MG63 (cell line): ENCODE measurements around the gene MAPK8IP1. TPM values are rescaled to one million over a fixed set of nuclear protein-coding genes. Genes with fewer than 3 reads are reported as not detected.

Source experiments
- DNase-seq: peaks from one replicate; pipeline ENCODE4 v3.0.0-alpha.2; 2020
- H3K27me3 ChIP-seq: fragments of 250-450 bp; sonication (Bioruptor Pico); 2 replicates; pipeline ENCODE4 v1.5.1; 2020; ENCODE audit warnings: mild to moderate bottlenecking, moderate library complexity
- H3K36me3 ChIP-seq: fragments of 250-450 bp; sonication (Bioruptor Pico); 2 replicates; pipeline ENCODE4 v1.5.1; 2020; ENCODE audit warnings: mild to moderate bottlenecking, moderate library complexity
- H3K4me3 ChIP-seq: fragments of 250-450 bp; sonication (Bioruptor Pico); 2 replicates; pipeline ENCODE4 v1.5.1; 2020; ENCODE audit warnings: mild to moderate bottlenecking, moderate library complexity
- H3K9me3 ChIP-seq: fragments of 250-450 bp; sonication (Bioruptor Pico); 2 replicates; pipeline ENCODE4 v1.5.1; 2020; ENCODE audit warnings: mild to moderate bottlenecking, moderate library complexity
- total RNA-seq: library from RNA; depleted of rRNA; stranded (reverse); fragments of >200 nt; shearing (Covaris generic); gene quantifications from 2 replicates; pipeline ENCODE4 v1.2.3, GENCODE V29; 2014; ENCODE audit warnings: low replicate concordance

MAPK8IP1 gene
- total RNA-seq, 1 experiment from 2014 or later = 15.5 TPM

DNA sequence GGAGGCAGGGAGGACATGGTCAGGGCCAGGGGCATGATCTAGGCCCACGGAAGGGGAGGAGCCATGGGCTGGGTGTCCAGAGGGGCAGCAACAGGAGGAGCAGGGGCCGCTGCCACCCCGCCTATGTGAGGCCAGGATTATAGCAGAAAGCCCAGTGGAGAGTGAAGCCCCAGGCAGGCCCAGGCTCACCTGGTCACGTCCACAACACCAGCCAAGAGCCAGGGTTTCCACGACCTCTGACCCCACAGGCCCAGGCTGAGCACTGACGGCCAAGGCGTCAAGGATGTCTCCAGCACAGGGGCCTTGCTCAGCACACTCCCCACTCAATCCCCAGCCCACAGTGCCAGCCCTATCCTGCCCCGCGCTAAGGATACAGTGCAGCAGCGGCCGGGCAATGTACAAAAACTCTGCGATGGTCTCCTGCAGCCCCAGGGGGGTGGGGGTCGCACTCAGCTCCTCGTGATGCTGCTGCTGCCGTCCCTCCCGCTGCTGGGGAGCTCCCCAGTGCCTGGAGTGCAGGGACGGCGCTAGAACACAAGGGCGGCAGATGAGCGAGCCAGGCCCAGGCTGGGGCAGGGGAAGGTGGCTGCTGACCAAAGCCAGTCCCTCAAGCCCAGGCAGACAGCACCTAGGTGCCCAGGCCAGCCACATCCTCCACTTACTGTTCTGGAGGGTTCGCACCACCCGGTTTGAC is 28.6 kb downstream of the MAPK8IP1 start:
- DNase-seq = no peak
- no peaks in the 10 kb centered on the region for H3K9me3 ChIP-seq
- no peak overlapping the region for H3K4me3 ChIP-seq
- H3K27me3 ChIP-seq = no peaks in the 10 kb centered on the region
- H3K36me3 ChIP-seq = peaks cover 16% of the 10 kb centered on the region

DNA sequence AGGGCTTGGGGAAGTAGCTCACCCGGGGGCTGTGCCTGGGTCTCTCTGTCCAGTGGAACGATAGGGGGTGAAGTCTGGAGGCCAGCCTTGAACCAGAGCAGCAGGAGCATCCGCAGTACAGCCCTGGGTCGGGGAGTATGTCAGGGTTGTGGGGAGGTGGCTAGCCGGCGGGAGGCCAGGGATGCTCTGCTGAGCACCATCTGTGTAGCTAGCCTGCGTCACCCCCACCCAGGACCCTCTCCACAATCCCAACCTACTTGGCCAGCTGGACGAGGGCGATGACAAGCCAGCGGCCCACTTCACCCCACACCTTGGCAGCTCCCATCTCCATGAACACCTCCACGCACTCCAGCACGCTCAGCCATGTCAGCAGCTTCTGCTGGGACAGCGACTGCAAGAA is 30.0 kb downstream of the MAPK8IP1 start:
- H3K4me3 ChIP-seq = no peak overlapping the region
- H3K27me3 ChIP-seq = no peaks in the 10 kb centered on the region
- DNase-seq = no peak
- peaks cover 16% of the 10 kb centered on the region for H3K36me3 ChIP-seq
- H3K9me3 ChIP-seq = no peaks in the 10 kb centered on the region

- no peak for DNase-seq
These were observed 31.8 kb downstream of the MAPK8IP1 start for GRCh38 chr11:45917286-45917622.

GRCh38 chr11:45917623-45918330 is 32.3 kb downstream of the MAPK8IP1 start, which contains the start of gene PEX16:
PEX16 (minus strand) TSS chr11:45917877; CDS start chr11:45917811, 66 bp downstream.
- Histone ChIP-seq H3K27me3 (no peaks in the 10 kb centered on the region), H3K9me3 (no peaks in the 10 kb centered on the region), H3K4me3 (peak within 1 kb of the TSS; percentile 89), H3K36me3 (peaks cover 14% of the 10 kb centered on the region)
- DNase-seq = peak; percentile 99

More at GRCh38 chr11:45917286-45917622, 31.8 kb downstream of the MAPK8IP1 start:
- Histone ChIP-seq H3K27me3 (no peaks in the 10 kb centered on the region), H3K9me3 (no peaks in the 10 kb centered on the region), H3K4me3 (peak overlapping the region; percentile 89), H3K36me3 (peaks cover 14% of the 10 kb centered on the region)

GRCh38 chr11:45918331-45918941 is 33.0 kb downstream of the MAPK8IP1 start:
- Histone ChIP-seq H3K36me3 (peaks cover 14% of the 10 kb centered on the region), H3K9me3 (no peaks in the 10 kb centered on the region), H3K4me3 (peak overlapping the region; percentile 89), H3K27me3 (0 out of 2 replicates have a peak, but pooled peaks cover 3% of the 10 kb centered on the region)
- DNase-seq = peak; percentile 81

DNA sequence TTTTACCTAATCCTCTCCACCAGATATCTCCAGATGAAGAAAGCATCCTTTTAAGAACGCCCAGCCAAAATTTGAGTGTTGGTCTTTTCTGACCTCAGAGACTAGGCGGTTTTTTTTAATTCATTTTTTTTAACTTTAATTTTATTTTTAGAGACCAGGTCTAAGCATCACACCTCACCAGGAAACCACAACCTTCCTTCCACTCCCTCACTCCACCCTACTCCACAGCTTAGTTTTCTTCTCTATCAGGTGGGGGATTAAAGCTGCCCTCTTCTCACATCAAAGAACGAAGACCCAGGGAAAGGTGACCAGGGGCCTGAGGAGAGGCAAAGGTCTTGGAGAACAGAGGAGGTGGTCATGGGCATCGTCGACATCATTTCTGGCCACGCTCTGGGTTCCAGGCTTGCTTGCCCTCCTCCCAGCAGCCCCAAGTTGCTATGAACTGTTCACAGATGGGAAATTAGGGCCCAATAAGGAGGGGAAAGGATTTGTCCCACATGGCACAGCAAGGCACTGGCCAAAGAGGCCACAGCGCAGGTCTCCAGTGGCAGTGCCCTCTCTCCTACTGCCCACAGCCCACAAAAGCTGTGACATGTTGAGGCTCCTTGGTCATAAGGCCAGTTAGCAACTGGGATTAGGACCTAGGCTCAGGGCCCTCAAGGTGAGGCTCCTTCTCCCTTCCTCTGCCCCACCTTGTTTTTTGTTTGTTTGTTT is 33.7 kb downstream of the MAPK8IP1 start:
- Histone ChIP-seq H3K36me3 (peaks cover 14% of the 10 kb centered on the region), H3K27me3 (0 out of 2 replicates have a peak, but pooled peaks cover 3% of the 10 kb centered on the region), H3K9me3 (no peaks in the 10 kb centered on the region), H3K4me3 (peak overlapping the region; percentile 89)
- no peak for DNase-seq

DNA sequence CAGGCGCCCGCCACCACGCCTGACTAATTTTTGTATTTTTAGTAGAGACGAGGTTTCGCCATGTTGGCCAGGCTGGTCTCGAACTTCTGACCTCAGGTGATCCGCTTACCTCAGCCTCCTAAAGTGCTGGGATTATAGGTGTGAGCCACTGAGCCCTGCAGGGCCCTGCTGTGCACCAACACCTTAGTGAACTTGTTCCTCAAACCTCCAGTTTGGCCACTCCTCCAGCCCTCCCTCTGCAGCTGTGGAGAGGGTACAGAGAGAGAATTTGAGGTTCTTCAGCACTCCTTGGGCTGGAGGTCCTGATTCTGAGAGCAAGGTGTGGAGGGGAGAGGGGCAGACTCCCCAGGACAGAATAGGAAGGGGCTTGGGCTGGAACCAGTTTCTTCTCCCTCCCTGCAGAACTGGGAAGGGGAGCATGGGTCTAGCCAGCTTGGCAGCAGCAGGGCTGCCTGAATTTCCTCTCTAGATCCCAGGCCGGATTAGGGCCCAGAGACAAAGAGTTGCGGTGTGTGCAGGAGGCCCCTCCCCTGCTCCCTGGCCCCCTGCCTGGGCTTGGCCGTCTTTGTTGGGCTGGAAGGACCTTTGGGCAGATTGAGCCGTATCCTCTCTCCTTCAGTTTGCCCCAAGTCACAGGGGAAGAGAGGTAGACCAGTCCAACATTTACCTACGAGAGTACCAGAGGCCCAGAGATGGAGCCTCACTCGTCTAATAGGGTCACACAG is 34.5 kb downstream of the MAPK8IP1 start:
- H3K9me3 ChIP-seq = no peaks in the 10 kb centered on the region
- 0 out of 2 replicates have a peak, but pooled peaks cover 3% of the 10 kb centered on the region for H3K27me3 ChIP-seq
- peaks cover 9% of the 10 kb centered on the region for H3K36me3 ChIP-seq
- H3K4me3 ChIP-seq = no peak overlapping the region
- no peak for DNase-seq

DNA sequence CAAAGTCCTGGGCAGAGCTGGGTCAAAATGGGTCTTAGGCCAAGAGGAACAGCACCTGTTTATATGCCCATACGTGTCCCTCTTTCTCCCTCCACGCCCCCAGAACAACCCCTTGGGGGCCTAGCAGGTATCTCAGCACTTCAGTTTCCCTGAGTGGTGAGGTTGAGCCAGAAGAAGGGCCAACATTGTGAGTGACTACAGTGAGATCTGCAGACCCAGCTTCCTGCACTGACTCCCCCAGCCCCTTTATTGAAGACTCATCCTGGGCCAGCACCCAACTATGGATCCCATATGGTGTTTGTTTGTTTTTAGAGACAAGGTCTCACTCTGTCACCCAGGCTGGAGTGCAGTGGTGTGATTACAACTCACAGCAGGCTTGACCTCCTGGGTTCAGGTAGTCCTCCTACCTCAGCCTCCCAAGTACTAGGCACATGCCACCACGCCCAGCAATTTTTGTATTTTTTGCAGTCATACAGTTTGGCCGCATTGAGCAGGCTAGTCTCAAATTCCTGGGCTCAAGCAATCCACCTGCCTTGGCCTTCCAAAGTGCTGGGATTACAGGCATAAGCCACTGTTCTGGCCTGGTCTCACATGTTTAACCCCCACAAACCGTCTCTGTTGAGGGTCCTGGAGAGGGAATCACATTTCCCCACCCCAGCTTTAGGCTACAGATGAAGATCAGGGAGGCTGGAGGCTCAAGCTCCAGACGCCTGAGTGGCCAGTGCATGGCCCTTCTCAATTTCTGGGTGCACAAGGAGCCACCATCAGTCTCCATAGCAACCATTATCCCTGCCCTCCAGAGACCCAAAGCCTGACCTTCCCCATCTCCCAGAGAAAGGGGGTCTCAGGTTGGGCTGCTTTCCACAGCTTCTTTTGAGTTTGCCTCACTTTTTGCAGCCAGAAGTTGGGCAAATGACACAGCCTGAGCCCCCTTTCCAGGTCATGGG is 35.4 kb downstream of the MAPK8IP1 start:
- DNase-seq = no peak
- peaks cover 5% of the 10 kb centered on the region; the same call in 1 of the 2 replicates for H3K36me3 ChIP-seq
- H3K4me3 ChIP-seq = no peak overlapping the region
- H3K9me3 ChIP-seq = no peaks in the 10 kb centered on the region
- H3K27me3 ChIP-seq = 0 out of 2 replicates have a peak, but pooled peaks cover 3% of the 10 kb centered on the region

DNA sequence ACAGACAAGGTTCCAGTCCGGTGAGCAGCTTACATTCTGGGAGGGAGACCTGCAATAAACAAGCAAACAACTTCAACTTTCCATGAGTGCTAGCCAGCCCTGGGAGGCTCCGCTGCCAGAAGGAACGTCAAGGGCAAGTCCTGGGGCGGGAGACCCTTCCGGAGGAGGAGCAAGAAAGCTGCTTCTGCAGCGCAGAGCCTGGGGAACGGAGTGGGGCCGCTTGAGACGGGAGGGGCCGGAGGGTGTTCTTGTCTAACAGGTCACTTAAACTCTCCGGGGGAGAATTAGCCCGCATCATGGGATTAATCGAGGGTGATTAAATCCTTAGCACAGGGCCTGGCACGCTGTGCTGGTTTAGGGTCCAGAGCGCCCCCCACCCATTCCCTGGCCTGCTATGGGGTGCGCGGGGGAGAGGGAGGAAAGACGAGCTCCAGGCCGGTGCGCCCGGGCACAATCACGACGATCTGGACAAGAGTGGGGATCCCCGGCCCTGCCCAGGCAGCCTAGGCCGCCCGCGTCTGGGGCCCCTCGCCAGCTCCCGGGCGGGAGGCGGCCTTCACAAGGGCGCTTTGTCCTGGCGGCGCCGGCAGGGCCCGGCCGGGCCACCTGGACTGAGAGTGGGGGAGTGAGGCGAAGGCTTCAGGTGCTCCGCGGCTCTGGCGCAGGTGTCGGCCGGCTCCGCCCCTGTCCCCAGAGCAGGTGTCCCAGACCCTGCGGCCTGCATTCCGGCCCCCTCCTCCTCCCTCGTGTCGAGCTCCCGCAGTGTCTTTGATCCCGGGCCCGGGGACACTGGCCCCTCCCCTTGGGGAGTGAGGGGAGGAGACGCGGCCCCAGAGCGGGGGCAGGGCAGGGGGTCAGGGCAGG is 36.3 kb downstream of the MAPK8IP1 start:
- Histone ChIP-seq H3K4me3 (no peak overlapping the region), H3K27me3 (0 out of 2 replicates have a peak, but pooled peaks cover 3% of the 10 kb centered on the region), H3K9me3 (no peaks in the 10 kb centered on the region), H3K36me3 (no peaks in the 10 kb centered on the region)
- DNase-seq = no peak

DNA sequence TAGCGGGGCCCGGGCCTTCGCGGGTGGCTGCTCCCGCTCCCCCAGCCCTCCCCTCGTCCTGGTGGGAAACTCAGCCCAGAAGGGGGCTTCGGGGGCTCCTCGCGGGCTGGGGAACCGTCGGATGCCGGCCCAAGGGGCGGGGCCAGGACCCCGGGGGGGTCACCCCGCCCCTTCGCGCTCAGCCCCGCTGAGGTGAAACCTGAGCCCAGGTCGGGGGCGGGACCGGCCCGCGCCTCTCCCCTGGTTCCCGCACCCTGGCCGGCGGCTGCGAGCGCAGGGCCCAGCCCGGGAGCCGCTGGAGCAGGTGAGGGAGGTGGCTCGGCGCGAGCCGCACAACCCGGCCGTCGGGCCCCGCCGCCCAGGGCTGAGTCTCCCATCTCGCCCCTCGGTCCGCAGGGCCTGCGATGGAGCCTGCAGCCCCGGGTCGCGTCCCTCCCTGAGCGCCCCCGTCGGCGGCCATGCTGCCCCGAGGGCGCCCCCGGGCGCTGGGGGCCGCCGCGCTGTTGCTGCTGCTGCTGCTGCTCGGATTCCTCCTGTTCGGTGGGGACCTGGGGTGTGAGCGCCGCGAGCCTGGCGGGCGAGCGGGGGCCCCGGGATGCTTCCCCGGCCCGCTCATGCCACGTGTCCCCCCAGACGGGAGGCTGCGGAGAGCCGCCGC is 37.1 kb downstream of the MAPK8IP1 start, which contains the start of gene LARGE2:
Gene LARGE2, plus strand, starts transcription at position 232 of the 658 bp plus-strand sequence. Its CDS starts 227 bp downstream, at position 459.
- no peaks in the 10 kb centered on the region for H3K36me3 ChIP-seq
- no peaks in the 10 kb centered on the region for H3K9me3 ChIP-seq
- H3K4me3 ChIP-seq = no peak within 1 kb of the TSS
- no peak for DNase-seq
- 0 out of 2 replicates have a peak, but pooled peaks cover 3% of the 10 kb centered on the region for H3K27me3 ChIP-seq

- no peak for DNase-seq
- H3K4me3 ChIP-seq = no peak overlapping the region
- H3K27me3 ChIP-seq = 0 out of 2 replicates have a peak, but pooled peaks cover 3% of the 10 kb centered on the region
- no peaks in the 10 kb centered on the region for H3K36me3 ChIP-seq
- no peaks in the 10 kb centered on the region for H3K9me3 ChIP-seq
These were observed 38.8 kb downstream of the MAPK8IP1 start for GRCh38 chr11:45924036-45924915.

DNA sequence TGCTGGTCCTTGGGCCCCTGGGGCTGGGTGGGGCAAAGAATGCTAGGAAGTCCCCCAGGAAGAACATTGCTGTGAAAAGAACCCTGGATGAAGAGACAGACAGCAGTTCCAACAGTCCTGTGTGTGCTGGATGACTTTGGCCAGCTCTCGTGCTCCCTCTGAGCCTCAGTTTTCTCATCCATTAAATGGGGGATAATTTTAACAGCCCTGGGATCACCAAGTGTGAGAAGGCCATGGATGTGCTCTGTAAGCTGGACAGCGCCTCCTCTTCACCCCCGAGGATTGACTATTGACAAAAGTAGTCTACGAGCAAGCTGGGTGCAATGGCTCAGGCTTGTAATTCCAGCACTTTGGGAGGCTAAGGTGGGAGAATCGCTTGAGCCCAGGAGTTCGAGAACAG is 39.5 kb downstream of the MAPK8IP1 start:
- Histone ChIP-seq H3K9me3 (no peaks in the 10 kb centered on the region), H3K36me3 (no peaks in the 10 kb centered on the region), H3K27me3 (0 out of 2 replicates have a peak, but pooled peaks cover 3% of the 10 kb centered on the region), H3K4me3 (no peak overlapping the region)
- DNase-seq = no peak

GRCh38 chr11:45925550-45925949 is 40.1 kb downstream of the MAPK8IP1 start:
- no peaks in the 10 kb centered on the region for H3K9me3 ChIP-seq
- 0 out of 2 replicates have a peak, but pooled peaks cover 3% of the 10 kb centered on the region for H3K27me3 ChIP-seq
- H3K4me3 ChIP-seq = no peak overlapping the region
- DNase-seq = no peak
- no peaks in the 10 kb centered on the region for H3K36me3 ChIP-seq
